Brain microvascular endothelial cell (primary cell): ENCODE data around the gene FLT3.

Source experiments
- DNase-seq: peaks from one replicate; pipeline ENCODE4 v3.0.0-alpha.2; 2020
- H3K27ac ChIP-seq: fragments of 250-450 bp; sonication (Bioruptor Pico); 2 replicates; pipeline ENCODE4 v1.5.1; 2020; ENCODE audit warnings: mild to moderate bottlenecking, moderate library complexity
- H3K27me3 ChIP-seq: fragments of 250-450 bp; sonication (Bioruptor Pico); replicated peaks from 2 replicates; pipeline ENCODE4 v1.5.1; 2020; ENCODE audit warnings: mild to moderate bottlenecking
- H3K36me3 ChIP-seq: fragments of 250-450 bp; sonication (Bioruptor Pico); replicated peaks from 2 replicates; pipeline ENCODE4 v1.5.1; 2020; ENCODE audit warnings: mild to moderate bottlenecking
- H3K4me3 ChIP-seq: 2 replicates; pipeline ENCODE4 v1.5.1; 2011; ENCODE audit warnings: low read depth, mild to moderate bottlenecking, control low read depth, low read length, moderate library complexity
- CTCF ChIP-seq: IDR thresholded peaks from 2 replicates; pipeline ENCODE4 v1.5.1; 2011; ENCODE audit warnings: low read depth, mild to moderate bottlenecking, moderate library complexity, low read length, control low read depth, inconsistent platforms; ENCODE audit errors: missing control alignments
- in situ Hi-C: cut with HindIII; loops from 2 replicates; pipeline ENCODE4 v1.10.0; 2017; ENCODE audit warnings: low sequenced_read_pairs, low pct_ligation_motif_present

FLT3 gene

GRCh38 chr13:27968316-27969081 is 131.9 kb downstream of the FLT3 start:
- DNase-seq, result no peak
- H3K27ac ChIP-seq, result no peak overlapping the region
- no peak for TF ChIP-seq CTCF
- H3K27me3 ChIP-seq, result peaks cover 98% of the 10 kb centered on the region
- in situ Hi-C loops, result no loop called here
- no peaks in the 10 kb centered on the region for H3K36me3 ChIP-seq
- no peak overlapping the region for H3K4me3 ChIP-seq

DNA sequence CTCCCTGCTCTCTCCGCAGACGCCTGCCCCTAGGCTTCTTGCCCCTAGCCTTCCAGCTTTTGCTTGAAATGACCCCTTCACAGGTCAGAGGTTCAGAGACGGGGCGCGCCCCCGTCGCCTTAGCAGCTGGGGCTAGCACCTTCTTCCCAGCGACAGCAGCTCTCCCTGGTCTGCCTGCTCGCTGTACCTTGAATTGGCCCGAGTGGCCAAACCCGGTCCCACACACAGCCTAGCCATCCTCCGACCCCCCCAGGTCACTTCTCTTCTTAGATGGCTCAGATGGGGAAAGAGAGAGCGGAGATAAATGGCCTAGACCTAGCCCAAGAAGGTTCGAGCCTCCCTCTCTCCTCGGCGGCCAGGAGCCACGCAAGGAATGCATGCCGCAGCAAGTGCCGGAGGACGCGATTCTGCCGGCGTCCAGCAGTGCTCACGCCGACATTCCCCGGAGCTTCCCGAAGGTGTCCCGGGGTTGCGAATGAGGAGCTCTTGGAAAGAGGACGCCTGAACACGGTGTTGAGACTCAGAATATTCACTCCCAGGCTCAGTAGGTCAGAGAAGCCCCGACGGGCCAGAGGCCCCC is 132.6 kb downstream of the FLT3 start:
- no peak for DNase-seq
- Histone ChIP-seq H3K27me3 (peaks cover 97% of the 10 kb centered on the region), H3K27ac (no peak overlapping the region), H3K4me3 (no peak overlapping the region), H3K36me3 (no peaks in the 10 kb centered on the region)
- in situ Hi-C loops, result no loop called here
- TF ChIP-seq CTCF, result no peak

DNA sequence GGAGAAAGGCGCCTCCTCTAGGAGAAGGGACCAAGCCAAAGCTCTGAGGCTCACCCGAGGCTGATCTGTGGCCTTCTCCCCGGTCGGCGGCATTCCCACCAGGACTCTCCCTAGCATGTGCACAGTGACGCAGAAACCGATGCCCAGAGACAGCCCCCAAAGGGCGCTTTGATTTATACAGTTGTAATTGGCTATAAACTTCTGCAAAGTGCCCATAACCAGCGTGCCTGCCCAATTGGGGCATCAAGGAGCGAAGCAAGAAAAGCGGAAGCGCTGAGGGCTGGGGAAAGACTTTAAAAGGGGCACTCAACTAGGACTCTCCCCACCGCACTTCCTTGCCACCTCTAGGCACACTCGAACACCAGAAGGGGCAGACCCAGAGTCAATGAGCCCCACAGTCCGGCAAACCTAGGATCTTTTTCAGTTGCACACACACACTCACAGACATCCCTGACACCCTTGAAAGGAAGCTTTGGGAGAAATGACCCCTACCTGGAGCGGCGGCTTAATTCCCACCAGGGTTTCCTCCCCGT is 133.1 kb downstream of the FLT3 start:
- Histone ChIP-seq H3K4me3 (no peak overlapping the region), H3K36me3 (no peaks in the 10 kb centered on the region), H3K27ac (no peak overlapping the region), H3K27me3 (peaks cover 96% of the 10 kb centered on the region)
- no peak for TF ChIP-seq CTCF
- no peak for DNase-seq
- in situ Hi-C loops, result no loop called here

GRCh38 chr13:27966641-27967202 is 133.7 kb downstream of the FLT3 start:
- Histone ChIP-seq H3K27ac (no peak overlapping the region), H3K36me3 (no peaks in the 10 kb centered on the region), H3K4me3 (no peak overlapping the region), H3K27me3 (peaks cover 94% of the 10 kb centered on the region)
- no peak for TF ChIP-seq CTCF
- DNase-seq, result no peak
- in situ Hi-C loops, result no loop called here

- Histone ChIP-seq H3K36me3 (no peaks in the 10 kb centered on the region), H3K27ac (no peak overlapping the region), H3K27me3 (peaks cover 94% of the 10 kb centered on the region), H3K4me3 (no peak overlapping the region)
- DNase-seq, result no peak
- in situ Hi-C loops, result no loop called here
- TF ChIP-seq CTCF, result no peak
Measured at GRCh38 chr13:27965740-27966640, 134.4 kb downstream of the FLT3 start.
